ENCODE results near the gene GREB1L.

- TF ChIP-seq CTCF (IDR thresholded peaks at IDR 0.05) (no peak), POLR2A (IDR thresholded peaks at IDR 0.05) (no peak), POLR2AphosphoS5 (IDR thresholded peaks at IDR 0.05) (no peak), EP300 (IDR thresholded peaks at IDR 0.05) (no peak)
Measured at GRCh38 chr18:21525916-21526315, 283.9 kb downstream of the GREB1L start.
